HG03064 (cell line): ENCODE results near the gene NOVA2.

Experiments used
- ATAC-seq: cut with Tn5 transposase; IDR thresholded peaks from one replicate; pipeline ENCODE4 v1.9.1; 2021; ENCODE audit warnings: low read depth; ENCODE audit not compliant: unreplicated experiment

The NOVA2 gene, protein sequence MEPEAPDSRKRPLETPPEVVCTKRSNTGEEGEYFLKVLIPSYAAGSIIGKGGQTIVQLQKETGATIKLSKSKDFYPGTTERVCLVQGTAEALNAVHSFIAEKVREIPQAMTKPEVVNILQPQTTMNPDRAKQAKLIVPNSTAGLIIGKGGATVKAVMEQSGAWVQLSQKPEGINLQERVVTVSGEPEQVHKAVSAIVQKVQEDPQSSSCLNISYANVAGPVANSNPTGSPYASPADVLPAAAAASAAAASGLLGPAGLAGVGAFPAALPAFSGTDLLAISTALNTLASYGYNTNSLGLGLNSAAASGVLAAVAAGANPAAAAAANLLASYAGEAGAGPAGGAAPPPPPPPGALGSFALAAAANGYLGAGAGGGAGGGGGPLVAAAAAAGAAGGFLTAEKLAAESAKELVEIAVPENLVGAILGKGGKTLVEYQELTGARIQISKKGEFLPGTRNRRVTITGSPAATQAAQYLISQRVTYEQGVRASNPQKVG

DNA sequence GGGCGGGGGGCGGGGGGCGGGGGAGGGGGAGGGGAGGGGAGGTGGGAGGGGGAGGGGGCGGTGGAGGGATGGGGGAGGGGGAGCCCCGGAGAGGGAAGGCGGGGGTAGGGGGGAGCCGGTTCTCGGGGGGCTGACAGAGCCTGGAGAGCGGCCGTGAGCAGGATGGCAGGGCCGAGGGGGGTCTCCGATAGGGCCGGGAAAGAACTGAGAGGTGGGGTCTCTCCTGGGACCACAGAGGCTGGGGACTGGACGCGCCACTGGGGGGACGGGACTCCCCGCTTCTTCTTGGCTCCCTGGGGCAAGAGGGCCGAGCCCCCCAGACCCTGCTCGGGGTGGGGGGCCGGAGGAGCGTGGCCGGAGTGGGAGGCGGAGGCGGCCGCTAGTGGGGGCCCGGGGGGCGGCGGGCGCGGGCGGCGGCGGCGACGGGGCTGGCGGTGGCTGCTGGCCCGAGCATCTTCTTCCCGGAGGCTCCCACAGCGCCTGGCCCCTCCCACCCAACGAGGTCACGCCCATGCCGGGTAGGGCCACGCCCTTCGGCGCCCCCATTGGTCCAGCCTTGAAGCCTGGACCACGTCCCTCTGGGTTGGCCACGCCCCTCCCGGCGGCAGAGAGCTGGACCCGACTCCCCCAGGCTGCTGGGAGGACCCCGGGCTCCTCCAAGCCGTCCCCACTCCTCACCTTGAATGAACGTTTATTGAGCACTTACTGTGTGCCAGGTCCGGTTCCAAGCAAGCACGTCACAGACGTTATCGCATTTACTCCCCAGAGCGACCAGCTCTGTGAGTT is at the start of gene NOVA2:
TSS of gene NOVA2 (minus strand) at position 313 of the 786 bp plus-strand sequence. CDS start 514 bp downstream, outside the sequence.
- ATAC-seq = no peak

DNA sequence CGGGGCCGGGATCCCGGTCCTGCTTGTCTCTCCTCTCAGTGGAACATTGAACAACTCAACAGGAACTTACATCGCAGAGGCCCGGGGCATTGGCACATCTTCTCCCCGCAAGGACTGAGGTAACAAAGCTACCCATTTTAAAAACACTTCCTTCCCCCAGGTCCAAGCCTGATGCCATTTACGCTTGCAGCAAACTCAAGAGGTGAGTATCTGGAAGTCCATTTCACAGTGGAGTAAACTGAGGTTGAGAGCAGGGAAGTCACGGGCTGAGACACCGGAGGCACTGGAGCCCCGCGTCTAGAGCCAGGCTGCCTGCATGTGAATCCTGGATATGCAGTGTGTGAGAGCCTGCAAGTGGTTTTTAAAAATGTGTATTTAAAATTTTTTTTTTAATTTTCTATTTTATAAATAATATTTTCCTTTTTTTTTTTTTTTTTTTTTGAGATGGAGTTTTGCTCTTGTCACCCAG is 49.7 kb upstream of the NOVA2 start:
- no peak for ATAC-seq

DNA sequence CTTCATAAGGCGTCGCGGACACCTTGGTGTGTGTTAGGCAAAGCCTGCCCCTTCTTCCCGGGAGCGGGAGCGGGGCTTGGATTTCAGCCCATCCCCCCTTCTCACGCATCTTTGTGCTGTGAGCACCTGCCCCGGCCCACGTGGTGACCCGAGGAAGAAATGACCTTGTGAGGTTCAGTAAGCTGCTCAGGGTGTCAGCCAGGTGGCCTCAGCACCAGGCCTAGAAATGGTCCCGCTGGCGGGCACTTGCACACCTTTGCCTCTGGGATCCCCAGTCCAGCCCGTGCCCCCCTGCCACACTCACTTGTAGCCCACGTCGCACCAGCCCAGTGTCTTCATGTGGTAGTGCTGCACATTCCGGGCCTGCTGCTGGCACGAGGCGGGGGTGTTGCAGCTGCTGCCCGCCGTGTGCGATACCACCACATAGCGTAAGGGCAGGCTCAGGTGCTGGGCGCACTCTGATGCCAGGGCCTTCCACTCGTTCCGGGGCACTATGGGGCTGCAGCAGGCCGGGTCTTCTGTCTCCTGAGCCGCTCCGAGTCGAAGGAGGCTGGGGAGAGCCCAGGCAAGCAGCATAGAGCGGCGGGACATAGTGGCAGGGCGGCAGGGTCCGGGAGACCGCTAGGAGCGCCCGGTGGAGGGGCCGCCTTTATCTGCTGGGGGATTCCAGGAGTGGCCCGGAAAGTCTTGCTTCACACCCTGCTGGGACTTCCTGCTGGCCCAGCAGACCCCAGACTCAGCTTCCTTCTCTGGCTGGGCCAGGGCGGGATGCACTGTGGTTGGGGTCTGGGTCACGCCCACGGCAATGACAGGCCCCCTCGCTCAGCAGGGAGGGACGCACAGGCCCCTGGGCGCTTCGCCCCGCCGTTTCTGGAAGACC is 49.0 kb upstream of the NOVA2 start, which contains the start of gene PGLYRP1:
TSS of gene PGLYRP1 (minus strand) at position 623 of the 880 bp plus-strand sequence. CDS start at position 591, 32 bp downstream.
- ATAC-seq = no peak

DNA sequence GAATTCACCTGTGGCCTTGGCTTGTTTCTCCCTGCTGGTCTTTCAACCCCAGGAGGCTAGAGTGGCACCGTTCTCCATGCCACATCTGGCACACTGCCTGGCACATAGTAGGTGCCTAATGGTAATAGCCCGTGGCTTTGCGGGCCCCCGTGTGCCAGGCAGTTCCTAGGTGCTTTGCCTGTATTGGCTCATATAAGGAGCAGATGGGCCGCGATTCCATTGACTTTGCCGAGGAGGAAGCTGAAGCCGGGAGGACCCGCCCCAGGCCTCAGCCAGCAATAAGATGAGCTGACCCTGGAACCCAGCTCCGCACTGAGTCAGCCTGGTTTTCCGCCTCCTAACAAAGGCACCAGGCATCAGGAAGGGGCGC is 48.4 kb upstream of the NOVA2 start:
- ATAC-seq = no peak

DNA sequence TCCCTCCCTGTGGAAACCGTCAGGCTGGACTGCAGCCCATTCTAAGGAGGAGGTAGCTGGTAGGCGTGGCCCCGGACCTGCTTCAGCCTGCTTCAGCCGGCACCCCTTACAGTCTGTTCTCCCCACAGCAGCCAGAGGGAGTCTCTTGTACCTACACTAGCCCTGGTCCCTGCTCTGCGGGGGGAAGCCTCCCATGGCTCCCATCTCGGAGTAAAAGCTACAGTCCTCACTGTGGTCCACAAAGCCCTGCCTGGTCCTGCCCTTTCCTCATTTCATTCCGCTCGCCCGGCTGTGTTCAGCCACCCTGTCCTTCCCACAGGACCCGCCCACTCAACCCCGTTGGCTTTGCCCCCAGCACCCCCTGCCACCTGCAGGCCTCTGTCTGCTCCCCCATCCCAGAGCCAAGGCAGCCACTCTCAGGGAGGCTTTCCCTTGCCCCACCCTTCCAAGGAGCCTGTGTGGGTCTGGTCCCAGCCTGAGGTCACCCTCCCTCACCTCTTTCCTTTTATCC is 47.9 kb upstream of the NOVA2 start:
- no peak for ATAC-seq

DNA sequence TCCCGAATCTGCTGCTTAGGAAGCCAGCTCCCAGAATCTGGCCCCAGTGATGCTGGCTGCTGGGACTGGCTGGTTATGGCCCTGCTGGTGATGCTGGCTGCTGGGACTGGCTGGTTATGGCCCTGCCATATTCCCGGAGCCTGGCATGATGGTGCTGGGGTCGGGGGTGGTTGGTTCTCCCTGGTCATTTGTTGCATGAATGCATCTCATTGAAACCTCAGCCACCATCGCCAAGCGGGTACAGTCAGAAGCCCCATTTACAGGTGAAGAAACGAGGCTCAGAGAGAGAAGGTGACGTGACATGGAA is 47.1 kb upstream of the NOVA2 start:
- no peak for ATAC-seq

DNA sequence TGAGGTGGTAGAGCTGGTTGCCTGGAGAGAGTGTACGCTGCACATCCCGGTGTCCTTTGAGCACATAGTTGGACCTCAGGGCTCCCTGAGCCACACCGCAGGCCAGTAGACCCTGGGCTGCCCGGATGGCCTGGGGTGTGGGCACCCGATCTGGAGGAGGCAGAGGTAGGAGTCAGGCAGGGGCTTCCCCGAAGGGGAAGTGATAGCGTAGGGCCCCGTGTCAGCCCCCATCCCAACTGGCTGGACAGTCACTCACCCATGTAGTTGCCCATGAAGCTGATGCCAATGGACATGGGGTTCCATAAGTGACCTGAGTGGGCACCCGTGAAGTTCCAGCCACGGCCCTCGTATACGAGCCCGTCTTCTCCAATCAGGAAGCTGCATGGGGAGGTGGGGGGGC is 45.6 kb upstream of the NOVA2 start:
- no peak for ATAC-seq

DNA sequence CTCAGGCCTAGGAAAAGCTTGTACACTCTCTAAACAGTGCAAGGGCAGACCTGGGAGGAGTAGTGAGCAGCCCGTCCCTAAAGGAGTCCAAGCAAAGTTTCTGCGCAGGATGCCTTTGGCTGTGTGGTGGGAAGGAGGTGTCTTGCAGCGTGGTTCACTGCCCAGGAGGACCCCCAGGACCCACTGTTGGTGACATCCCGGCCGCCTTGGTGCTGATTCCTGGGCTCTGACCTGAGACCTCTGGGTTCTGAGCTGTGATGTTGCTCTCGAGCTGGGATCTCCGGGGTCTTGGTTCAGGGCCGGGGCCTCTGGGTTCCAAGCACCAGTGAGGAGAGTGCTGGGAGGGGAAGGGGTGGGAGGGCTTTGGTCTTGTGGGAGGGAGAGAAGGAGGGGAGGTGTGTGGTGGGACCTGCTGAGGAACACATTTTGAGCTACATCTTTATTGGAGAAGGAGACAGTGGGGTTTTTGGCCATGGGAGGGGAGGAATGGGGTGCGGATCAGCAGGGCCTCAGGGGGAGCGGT is 45.1 kb upstream of the NOVA2 start:
- ATAC-seq = no peak

DNA sequence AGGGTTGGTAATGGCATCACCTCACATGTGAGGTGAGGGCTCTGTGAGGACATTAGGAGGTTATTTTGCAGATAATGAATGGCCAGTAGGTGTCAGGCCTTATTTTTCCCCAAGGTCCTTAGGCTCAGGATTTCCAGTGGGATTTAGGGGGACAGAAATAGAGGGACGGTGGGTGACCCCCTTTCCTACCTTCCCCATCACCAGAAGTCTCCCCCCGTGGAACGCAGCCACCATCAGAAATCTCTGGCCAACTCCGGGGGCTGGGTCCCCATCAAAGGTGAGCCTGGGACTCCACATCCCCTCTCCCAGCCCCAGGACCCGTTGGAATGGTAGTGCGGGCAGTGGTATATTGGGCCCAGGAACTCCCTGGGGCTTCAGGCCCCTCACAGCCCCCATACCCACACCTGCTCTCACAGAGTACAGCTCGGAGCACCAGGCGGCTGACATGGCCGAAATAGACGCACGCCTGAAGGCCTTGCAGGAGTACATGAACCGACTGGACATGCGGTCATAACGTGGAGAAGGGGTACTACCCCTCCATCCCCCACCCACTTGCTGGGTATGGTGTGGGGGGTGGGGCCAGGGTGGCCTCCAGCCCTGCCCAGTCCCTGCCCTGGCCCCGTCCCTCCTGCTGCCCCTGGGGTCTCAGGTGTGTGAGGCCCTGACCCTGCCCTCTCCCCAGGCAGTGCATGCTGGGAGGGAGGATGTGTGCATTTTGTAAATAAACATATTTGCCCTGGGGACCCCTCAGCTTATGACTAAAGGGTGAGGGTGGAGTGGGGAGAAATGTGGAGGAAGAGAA is 44.4 kb upstream of the NOVA2 start:
- no peak for ATAC-seq

DNA sequence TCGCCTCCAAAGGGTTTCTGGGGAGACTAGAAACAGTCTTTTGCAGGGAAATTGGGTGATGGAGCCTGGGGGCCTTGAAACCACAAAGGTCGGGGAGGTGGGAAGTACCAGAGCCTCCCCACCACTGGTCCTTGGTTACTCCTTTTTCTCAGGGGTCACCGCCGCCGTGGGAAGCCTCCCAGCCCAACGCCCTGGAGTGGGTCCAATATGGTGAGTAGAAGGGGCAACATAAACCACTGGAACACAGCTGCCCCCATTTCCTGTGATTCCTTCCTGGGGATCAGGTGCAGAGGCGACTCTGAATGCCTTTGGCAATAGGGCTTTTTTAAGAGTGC is 43.4 kb upstream of the NOVA2 start:
- ATAC-seq = no peak

DNA sequence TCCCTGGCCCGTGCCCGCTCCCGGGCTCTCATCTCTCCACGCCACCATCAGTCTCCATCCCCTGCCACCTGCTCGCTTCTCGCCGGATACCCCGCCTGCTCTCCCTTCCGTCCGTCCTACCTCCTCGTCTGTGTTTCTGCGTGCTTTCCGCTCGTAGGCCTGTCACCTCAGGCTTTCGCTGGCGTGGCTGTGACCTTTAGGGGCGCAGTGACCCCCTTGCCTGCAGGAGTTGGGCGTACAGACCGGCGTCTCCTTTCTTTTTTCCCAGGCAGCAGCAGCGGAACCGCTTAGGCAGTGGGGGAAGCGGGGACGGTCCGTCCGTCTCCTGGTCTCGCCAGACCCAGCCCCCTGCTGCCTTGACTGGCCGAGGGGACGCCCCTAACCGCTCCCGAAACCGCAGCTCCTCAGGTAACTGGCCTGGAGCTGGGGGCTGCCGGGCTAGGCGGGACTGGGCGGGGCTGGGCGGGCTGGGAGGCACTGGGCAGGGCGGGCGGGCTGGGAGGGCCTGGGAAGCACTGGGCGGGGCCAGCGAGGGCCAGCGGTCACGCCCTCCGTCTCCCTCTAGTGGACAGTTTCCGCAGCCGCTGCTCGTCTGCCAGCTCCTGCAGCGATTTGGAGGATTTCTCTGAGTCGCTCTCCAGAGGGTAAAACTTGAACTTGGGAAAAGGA is 42.9 kb upstream of the NOVA2 start:
- ATAC-seq = no peak

DNA sequence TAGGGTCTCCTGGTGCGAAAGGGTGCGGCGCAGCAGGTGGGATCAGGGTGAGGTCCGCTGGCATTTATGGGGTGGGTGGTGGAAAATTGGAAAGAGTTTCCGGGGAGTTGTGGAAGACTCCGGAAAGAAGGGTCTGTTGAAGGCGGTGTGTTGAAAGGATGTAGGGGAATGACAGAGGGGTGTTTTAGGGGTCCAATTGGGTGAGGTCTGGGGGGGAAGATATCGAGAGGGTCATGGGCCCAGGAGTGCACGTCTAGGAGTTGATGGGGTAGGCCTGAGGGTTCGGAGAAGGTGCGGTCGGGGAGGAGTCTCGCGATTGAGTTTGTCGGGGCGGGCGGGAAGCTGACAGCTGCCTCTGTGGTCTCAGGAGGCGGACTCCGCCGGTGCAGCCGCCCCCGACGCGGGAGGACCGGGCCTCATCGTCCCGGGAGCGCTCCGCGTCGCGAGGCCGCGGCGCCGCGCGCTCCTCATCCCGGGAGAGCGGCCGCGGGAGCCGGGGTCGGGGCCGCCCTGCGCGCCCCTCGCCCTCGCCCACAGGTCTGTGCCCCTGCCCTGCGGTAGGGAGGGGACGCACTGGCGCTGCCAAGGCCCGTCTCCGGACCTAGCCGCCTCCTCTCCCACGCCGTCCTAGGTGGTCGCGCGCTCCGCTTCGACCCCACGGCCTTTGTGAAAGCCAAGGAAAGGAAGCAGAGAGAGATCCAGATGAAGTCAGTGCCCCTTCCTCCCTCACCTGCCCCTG is 42.2 kb upstream of the NOVA2 start:
- no peak for ATAC-seq

DNA sequence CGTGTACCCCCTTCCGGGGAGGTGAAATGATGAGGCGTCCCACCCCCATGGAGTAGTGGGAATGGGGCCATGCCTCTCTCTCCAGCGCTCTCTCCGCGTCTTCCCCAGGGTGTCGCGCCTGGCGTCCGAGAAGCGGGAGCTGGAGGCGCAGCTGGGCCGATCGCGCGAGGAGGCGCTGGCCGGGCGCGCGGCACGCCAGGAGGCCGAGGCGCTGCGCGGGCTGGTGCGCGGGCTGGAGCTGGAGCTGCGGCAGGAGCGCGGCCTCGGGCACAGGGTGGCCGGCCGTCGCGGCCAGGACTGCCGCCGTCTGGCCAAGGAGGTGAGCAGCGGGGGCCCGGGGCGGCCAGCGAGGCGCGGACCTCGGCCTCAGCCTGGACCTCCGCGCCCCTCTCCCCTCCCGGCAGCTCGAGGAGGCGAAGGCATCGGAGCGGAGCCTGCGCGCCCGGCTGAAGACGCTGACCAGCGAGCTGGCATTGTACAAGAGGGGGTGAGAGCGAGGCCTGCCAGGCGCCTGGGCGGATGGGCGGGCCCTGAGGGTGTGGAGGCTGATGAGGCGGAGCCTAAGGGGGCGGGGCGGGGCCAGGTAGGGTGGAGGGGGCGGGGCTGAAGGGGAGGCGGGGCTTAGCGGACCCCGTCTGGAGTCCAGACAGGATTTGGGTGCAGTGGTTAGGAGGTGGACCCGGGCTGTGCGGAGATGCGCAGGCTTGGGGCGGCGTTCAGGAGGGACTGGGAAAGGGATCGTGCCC is 41.4 kb upstream of the NOVA2 start:
- no peak for ATAC-seq

DNA sequence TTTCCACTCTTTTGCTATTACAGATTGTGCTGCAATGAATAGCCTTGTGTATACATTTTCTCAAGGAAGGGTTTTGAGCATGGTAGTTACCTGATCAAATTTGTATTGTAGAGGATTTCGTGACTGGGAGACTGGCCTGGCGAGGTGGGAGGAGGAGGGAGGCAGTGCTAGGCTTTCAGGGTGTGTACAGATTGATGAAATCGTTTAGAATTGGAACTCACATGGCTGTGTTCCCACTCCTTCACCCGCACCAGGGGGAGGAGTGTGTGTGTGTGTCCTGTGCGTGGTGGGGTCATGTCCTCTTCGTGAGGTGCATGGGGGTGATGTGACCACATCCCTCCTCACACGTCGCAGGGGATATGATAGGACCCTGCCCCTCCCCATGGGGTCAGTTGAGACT is 40.9 kb upstream of the NOVA2 start:
- ATAC-seq = no peak

DNA sequence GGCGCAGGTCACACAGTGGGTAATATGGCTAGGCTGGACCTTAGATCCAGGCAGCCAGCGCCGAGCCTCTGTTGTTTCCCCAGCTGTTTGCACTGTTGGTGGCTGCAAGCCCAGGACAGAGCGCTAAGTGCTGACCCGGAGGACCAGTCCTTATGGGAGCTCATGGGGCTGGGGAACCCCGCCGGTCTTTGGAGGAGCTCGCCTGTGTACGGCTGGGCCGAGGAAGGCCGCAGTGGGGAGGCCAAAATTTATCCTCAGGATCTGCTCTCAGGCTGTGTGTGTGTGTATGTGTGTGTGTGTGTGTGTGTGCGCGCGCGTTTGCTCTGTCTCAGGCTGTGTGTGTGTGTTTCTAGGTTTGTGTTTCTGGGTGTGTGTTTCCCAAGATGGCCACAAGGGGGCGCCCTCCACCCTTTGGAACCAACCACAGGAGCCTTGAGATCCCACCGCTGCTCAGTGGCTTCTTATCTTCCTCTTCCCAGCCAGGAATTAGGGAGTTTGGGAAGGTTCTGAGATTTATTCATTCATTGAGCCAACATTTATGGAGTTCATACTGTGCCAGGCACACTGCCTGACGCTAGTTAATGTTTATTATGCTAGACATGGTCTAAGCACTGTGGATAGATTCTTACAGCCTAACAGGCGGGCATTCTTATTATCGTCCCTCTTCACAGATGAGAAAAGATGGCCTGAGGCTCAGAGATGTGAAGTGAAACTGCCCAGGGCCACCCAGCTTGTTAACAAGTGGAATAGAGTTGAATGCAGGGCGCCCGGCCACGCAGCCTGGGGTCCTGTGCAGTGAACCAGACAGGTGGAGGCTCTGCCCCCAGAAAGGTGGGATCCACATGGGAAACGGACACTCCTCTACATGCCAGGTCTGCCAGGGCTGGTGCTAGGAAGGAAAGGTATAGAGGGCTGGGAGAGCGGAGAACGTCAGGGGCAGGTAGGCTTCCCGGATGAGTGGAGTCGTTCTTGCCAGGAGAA is 36.2 kb upstream of the NOVA2 start:
- ATAC-seq = no peak

DNA sequence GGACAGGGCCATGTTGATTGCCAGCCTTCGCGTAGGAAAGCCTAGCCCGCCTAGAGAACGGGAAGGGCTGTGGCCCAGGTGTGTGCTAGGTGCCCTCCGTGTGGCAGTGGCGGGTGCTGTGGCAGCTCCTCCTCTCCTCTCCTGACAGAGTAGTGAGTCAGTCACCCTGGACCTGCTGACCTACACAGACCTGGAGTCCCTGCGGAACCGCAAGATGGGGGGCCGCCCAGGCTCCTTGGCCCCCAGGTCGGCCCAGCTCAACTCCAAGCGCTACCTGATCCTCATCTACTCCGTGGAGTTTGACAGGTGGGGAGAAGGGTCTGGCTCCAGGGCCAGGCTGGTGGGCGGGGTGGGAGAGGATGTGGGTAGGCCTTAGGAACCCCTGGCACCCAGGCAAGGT is 32.7 kb upstream of the NOVA2 start:
- no peak for ATAC-seq
